Neural progenitor cell (in vitro differentiated cells): ENCODE data around the gene CRMP1. TPM values are rescaled to one million over a fixed set of nuclear protein-coding genes. Genes with fewer than 3 reads are reported as not detected.
"Not testable (repeated sequence)": the region's sequence is repeated elsewhere in the genome, so short reads cannot be mapped to it uniquely, and the experiment has no call there.

Source experiments
- DNase-seq: peaks from one replicate; pipeline ENCODE4 v3.0.0-alpha.2; 2016; ENCODE audit warnings: low spot score
- H2AFZ ChIP-seq: fragments of 200-600 bp; sonication (generic); replicated peaks from 2 replicates; pipeline ENCODE4 v1.6.1; 2016; ENCODE audit warnings: antibody characterized with exemption
- H3F3A ChIP-seq: fragments of 200-600 bp; sonication (generic); 2 replicates; pipeline ENCODE4 v1.6.1; 2016; ENCODE audit warnings: antibody characterized with exemption, low read depth
- H3K27ac ChIP-seq: fragments of 200-600 bp; sonication (generic); 2 replicates; pipeline ENCODE4 v1.5.1; 2016; ENCODE audit warnings: mild to moderate bottlenecking
- H3K27me3 ChIP-seq: fragments of 200-600 bp; sonication (generic); 2 replicates; pipeline ENCODE4 v1.6.1; 2016; ENCODE audit warnings: mild to moderate bottlenecking, moderate library complexity
- H3K36me3 ChIP-seq: fragments of 200-600 bp; sonication (generic); 2 replicates; pipeline ENCODE4 v1.5.1; 2016
- H3K4me1 ChIP-seq: fragments of 200-600 bp; sonication (generic); 2 replicates; pipeline ENCODE4 v1.6.1; 2016; ENCODE audit warnings: mixed run types
- H3K4me2 ChIP-seq: fragments of 200-600 bp; sonication (generic); 2 replicates; pipeline ENCODE4 v1.6.1; 2016
- H3K4me3 ChIP-seq: fragments of 200-600 bp; sonication (generic); 2 replicates; pipeline ENCODE4 v1.5.1; 2016
- H3K79me2 ChIP-seq: fragments of 200-600 bp; sonication (generic); 2 replicates; pipeline ENCODE4 v1.6.1; 2016; ENCODE audit warnings: low read depth
- H3K9ac ChIP-seq: fragments of 200-600 bp; sonication (generic); 2 replicates; pipeline ENCODE4 v1.6.1; 2016
- H3K9me3 ChIP-seq: fragments of 200-600 bp; sonication (generic); 2 replicates; pipeline ENCODE4 v1.5.1; 2016; ENCODE audit warnings: low read depth
- H4K20me1 ChIP-seq: fragments of 200-600 bp; sonication (generic); 2 replicates; pipeline ENCODE4 v1.6.1; 2016; ENCODE audit warnings: low read depth
- H3K27ac Mint-ChIP-seq: 3 replicates; pipeline ENCODE4 v1.8.0; 2021; ENCODE audit warnings: mixed read lengths
- H3K27me3 Mint-ChIP-seq: 2 replicates; pipeline ENCODE4 v1.8.0; 2022; ENCODE audit warnings: low read depth, mild to moderate bottlenecking, inconsistent platforms, moderate library complexity, mixed read lengths; ENCODE audit not compliant: insufficient read depth
- H3K36me3 Mint-ChIP-seq: 3 replicates; pipeline ENCODE4 v1.8.0; 2021; ENCODE audit warnings: mixed read lengths
- H3K4me1 Mint-ChIP-seq: 3 replicates; pipeline ENCODE4 v1.8.0; 2021; ENCODE audit warnings: mixed read lengths
- H3K4me3 Mint-ChIP-seq: 3 replicates; pipeline ENCODE4 v1.8.0; 2021; ENCODE audit warnings: mild to moderate bottlenecking, moderate library complexity, mixed read lengths
- H3K9me3 Mint-ChIP-seq: 3 replicates; pipeline ENCODE4 v1.8.0; 2020; ENCODE audit warnings: mixed read lengths
- EZH2 ChIP-seq: fragments of 200-600 bp; sonication (generic); IDR thresholded peaks from 2 replicates; pipeline ENCODE4 v1.6.1; 2017; ENCODE audit warnings: antibody characterized with exemption, mild to moderate bottlenecking, moderate library complexity
- EZH2phosphoT487 ChIP-seq: fragments of 200-600 bp; sonication (generic); IDR thresholded peaks from 2 replicates; pipeline ENCODE4 v1.6.1; 2017; ENCODE audit warnings: antibody characterized with exemption
- total RNA-seq: library from RNA; depleted of rRNA; stranded (reverse); fragments of >200 nt; gene quantifications from 2 replicates; pipeline ENCODE4 v1.2.3, GENCODE V29; 2015; ENCODE audit warnings: low replicate concordance
- TF ChIP-seq, protein P1 (sequence below): fragments of 200-600 bp; sonication (generic); IDR thresholded peaks from 2 replicates; pipeline ENCODE4 v1.5.1; 2017; ENCODE audit warnings: antibody characterized with exemption, mild to moderate bottlenecking

Gene CRMP1
- total RNA-seq, 1 donor from 2014 or later: 91.4 TPM

DNA sequence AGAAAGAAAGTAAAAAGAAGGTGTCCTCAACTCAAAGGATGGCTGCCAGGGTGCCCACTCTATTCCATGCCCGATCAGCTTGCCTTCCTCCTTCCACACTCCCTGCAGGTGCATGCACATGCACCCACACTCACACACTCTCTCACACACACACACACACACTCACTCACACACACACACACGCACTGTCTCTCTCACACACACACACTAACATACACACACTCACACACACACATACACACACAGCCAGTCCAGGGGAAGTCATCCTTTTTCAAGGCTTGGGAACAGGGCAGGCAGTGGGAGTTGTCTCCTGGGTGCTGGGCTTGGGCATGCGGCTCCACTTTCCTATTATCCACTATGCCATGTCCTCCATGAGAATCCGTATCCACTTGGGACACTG is 50.4 kb downstream of the CRMP1 start:
- H3K36me3 ChIP-seq: no peaks in the 10 kb centered on the region
- H3K36me3 Mint-ChIP-seq: peaks cover 24% of the 10 kb centered on the region
- TF ChIP-seq EZH2: no peak
- TF ChIP-seq, protein P1, sequence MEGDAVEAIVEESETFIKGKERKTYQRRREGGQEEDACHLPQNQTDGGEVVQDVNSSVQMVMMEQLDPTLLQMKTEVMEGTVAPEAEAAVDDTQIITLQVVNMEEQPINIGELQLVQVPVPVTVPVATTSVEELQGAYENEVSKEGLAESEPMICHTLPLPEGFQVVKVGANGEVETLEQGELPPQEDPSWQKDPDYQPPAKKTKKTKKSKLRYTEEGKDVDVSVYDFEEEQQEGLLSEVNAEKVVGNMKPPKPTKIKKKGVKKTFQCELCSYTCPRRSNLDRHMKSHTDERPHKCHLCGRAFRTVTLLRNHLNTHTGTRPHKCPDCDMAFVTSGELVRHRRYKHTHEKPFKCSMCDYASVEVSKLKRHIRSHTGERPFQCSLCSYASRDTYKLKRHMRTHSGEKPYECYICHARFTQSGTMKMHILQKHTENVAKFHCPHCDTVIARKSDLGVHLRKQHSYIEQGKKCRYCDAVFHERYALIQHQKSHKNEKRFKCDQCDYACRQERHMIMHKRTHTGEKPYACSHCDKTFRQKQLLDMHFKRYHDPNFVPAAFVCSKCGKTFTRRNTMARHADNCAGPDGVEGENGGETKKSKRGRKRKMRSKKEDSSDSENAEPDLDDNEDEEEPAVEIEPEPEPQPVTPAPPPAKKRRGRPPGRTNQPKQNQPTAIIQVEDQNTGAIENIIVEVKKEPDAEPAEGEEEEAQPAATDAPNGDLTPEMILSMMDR: no peak
- no peak for TF ChIP-seq EZH2phosphoT487

DNA sequence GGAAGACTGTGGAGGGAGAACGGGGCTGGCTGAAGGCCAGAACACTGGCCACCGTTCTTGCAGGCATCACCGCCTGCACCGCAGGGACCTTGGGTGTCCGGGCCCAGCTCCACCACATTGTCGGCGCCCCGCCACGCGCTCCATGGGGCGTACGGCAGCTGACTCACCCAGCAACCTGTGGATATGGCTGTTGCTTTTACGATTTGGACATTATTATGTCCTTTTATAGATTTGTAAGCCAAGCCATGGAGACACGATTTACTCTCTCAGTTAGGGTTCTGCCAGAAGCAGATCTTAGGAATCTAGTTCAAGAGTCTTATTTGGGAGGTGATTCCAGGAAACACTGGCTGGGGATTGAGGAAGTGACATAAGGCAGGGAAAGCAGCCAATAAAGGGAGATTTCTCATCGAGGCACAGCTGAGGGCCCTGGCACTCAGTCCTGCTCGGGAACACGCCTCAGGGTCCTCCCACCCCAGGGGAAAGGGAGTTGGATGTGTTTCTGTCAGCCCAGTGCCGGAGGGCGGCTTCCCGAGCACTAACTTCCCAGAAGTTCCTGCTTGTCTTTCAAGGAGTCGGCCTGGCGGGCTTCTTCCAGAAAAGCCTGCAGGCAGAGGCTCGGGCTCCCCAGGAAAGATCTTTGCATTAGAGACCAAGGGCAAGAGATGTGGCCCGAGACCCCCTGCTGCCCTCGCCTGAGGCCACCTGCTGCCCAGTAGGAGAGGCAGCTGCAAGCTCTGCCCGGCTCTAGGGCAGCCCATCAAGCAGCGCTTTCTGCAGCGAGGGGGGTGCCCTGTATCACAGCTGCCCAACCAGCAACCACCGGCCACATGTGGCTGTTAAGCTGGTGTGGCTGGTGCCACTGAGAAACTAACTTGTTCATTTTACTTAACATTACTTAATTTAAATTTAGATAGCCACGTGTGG is 52.9 kb downstream of the CRMP1 start:
- Histone ChIP-seq H3F3A (no peaks in the 10 kb centered on the region), H3K79me2 (no peaks in the 10 kb centered on the region), H3K4me3 (no peak overlapping the region), H3K4me1 (peaks cover under 1% of the 10 kb centered on the region), H4K20me1 (peaks cover 10% of the 10 kb centered on the region), H3K36me3 (no peaks in the 10 kb centered on the region), H3K27me3 (no peaks in the 10 kb centered on the region), H3K4me2 (no peak overlapping the region), H3K9me3 (no peaks in the 10 kb centered on the region), H3K9ac (no peak overlapping the region), H3K27ac (no peak overlapping the region), H2AFZ (no peak overlapping the region)
- H3K36me3 Mint-ChIP-seq: peaks cover 24% of the 10 kb centered on the region
- no peak for DNase-seq
- H3K4me1 Mint-ChIP-seq: no peaks in the 10 kb centered on the region
- H3K27me3 Mint-ChIP-seq: peaks cover 2% of the 10 kb centered on the region
- no peak overlapping the region for H3K27ac Mint-ChIP-seq
- H3K9me3 Mint-ChIP-seq: no peaks in the 10 kb centered on the region
- no peak overlapping the region for H3K4me3 Mint-ChIP-seq
- TF ChIP-seq EZH2 (no peak), EZH2phosphoT487 (no peak)
- TF ChIP-seq, protein P1: no peak

More for the DNA sequence above, 50.4 kb downstream of the CRMP1 start:
- Mint-ChIP-seq H3K27ac (no peak overlapping the region), H3K27me3 (no peaks in the 10 kb centered on the region), H3K4me1 (no peaks in the 10 kb centered on the region), H3K4me3 (no peak overlapping the region), H3K9me3 (no peaks in the 10 kb centered on the region)
- no peaks in the 10 kb centered on the region for H3K79me2 ChIP-seq
- no peaks in the 10 kb centered on the region for H3K9me3 ChIP-seq
- H2AFZ ChIP-seq: no peak overlapping the region
- no peaks in the 10 kb centered on the region for H3K27me3 ChIP-seq
- H3K9ac ChIP-seq: no peak overlapping the region
- no peak overlapping the region for H3K27ac ChIP-seq
- H4K20me1 ChIP-seq: peaks cover 20% of the 10 kb centered on the region
- H3K4me1 ChIP-seq: peaks cover 12% of the 10 kb centered on the region
- DNase-seq: no peak
- no peak overlapping the region for H3K4me3 ChIP-seq
- H3K4me2 ChIP-seq: no peak overlapping the region
- H3F3A ChIP-seq: no peaks in the 10 kb centered on the region

DNA sequence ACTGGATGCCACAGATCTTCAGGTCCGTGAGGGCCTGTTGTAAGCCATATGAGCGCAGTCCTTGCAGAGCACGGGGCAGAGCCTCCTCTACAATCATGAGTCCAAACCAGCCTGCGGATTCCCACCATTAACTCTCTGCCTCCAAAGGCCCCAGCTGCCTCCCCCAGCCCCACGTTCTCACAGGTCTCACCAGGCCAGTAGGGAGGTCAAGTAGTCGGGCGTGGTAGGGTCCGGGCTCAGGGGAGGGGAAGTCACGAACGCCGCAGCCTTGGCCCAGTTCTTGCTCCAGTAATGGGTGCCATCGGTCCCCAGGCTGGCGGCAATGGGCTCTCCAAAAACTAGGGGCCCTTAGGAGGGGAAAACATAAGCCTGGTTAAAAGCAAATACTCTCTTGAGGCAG is 53.6 kb downstream of the CRMP1 start:
- H3K27me3 ChIP-seq: no peaks in the 10 kb centered on the region
- Mint-ChIP-seq H3K27me3 (peaks cover 2% of the 10 kb centered on the region), H3K4me3 (no peak overlapping the region), H3K4me1 (no peaks in the 10 kb centered on the region), H3K27ac (no peak overlapping the region), H3K9me3 (no peaks in the 10 kb centered on the region), H3K36me3 (peaks cover 24% of the 10 kb centered on the region)
- no peaks in the 10 kb centered on the region for H3K79me2 ChIP-seq
- H3K9ac ChIP-seq: no peak overlapping the region
- no peak overlapping the region for H3K27ac ChIP-seq
- H3K36me3 ChIP-seq: no peaks in the 10 kb centered on the region
- no peaks in the 10 kb centered on the region for H3F3A ChIP-seq
- no peak for DNase-seq
- H4K20me1 ChIP-seq: peaks cover 7% of the 10 kb centered on the region
- H2AFZ ChIP-seq: no peak overlapping the region
- TF ChIP-seq EZH2: no peak
- TF ChIP-seq, protein P1: no peak
- TF ChIP-seq EZH2phosphoT487: no peak
- H3K4me1 ChIP-seq: no peaks in the 10 kb centered on the region
- H3K4me3 ChIP-seq: no peak overlapping the region
- no peak overlapping the region for H3K4me2 ChIP-seq
- no peaks in the 10 kb centered on the region for H3K9me3 ChIP-seq

DNA sequence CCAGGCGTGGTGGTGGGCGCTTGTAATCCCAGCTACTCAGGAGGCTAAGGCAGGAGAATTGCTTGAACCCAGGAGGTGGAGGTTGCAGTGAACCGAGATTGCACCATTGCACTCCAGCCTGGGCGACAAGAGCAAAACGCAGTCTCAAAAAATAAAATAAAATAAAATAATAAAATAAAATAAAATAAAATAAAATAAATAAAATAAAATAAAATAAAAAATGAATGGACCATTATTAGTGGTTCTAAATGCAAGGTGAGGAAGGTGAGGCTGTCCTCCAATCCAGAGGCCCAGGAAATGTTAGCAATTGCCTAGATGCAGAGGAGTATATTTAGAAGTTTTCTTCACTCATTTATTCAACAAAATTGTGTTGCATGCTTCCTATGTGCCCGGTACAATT is 55.4 kb downstream of the CRMP1 start:
- not testable (repeated sequence) for H3K9ac ChIP-seq, H3K9me3 Mint-ChIP-seq, H3F3A ChIP-seq, H3K4me2 ChIP-seq, H3K4me3 Mint-ChIP-seq, H3K36me3 ChIP-seq, H3K4me1 Mint-ChIP-seq, DNase-seq, H2AFZ ChIP-seq, H3K9me3 ChIP-seq, H3K4me1 ChIP-seq, H3K4me3 ChIP-seq, H3K27ac ChIP-seq, H3K79me2 ChIP-seq, H3K27me3 Mint-ChIP-seq, H4K20me1 ChIP-seq, H3K27me3 ChIP-seq
- H3K36me3 Mint-ChIP-seq: peaks cover 28% of the 10 kb centered on the region
- H3K27ac Mint-ChIP-seq: peak overlapping the region; percentile 10
